Activated T-helper 1 cell treated with anti-CD3 and anti-CD28 coated beads, Interleukin-2, amount 50 U/mL, for 16 hours (primary cell): ENCODE data around the gene EXOC3L2.

Source experiments
- DNase-seq, 2 donors: peaks; one replicate each; pipeline ENCODE4 v3.0.0-alpha.2; 2020; ENCODE audit warnings: low read depth in 1 of 2, low spot score in 1 of 2

Gene EXOC3L2

GRCh38 chr19:45222724-45223123, 22.5 kb downstream of the EXOC3L2 start:
- no peak for DNase-seq

GRCh38 chr19:45218911-45219743, 26.1 kb downstream of the EXOC3L2 start:
- DNase-seq = no peak

- no peak for DNase-seq
These were observed 26.8 kb downstream of the EXOC3L2 start for GRCh38 chr19:45218426-45218825.

GRCh38 chr19:45217957-45218334, 27.3 kb downstream of the EXOC3L2 start:
- DNase-seq = no peak

- no peak for DNase-seq
These were observed 27.8 kb downstream of the EXOC3L2 start for GRCh38 chr19:45217193-45217956.

- no peak for DNase-seq
These were observed 28.5 kb downstream of the EXOC3L2 start for GRCh38 chr19:45216667-45217066.

- no peak for DNase-seq
These were observed 29.6 kb downstream of the EXOC3L2 start for GRCh38 chr19:45215391-45216191.

- DNase-seq = no peak
These were observed 32.2 kb downstream of the EXOC3L2 start for GRCh38 chr19:45213031-45213430.

- no peak for DNase-seq
These were observed 33.3 kb downstream of the EXOC3L2 start for GRCh38 chr19:45211751-45212381.

GRCh38 chr19:45206328-45206727, 38.9 kb downstream of the EXOC3L2 start:
- no peak for DNase-seq

GRCh38 chr19:45205810-45206209, 39.4 kb downstream of the EXOC3L2 start:
- DNase-seq = no peak

- DNase-seq = no peak
These were observed 42.6 kb downstream of the EXOC3L2 start for GRCh38 chr19:45202637-45203036.

GRCh38 chr19:45200568-45200967, 44.6 kb downstream of the EXOC3L2 start:
- no peak for DNase-seq

GRCh38 chr19:45195764-45196163, 49.4 kb downstream of the EXOC3L2 start:
- DNase-seq = no peak

- no peak for DNase-seq
These were observed 53.8 kb downstream of the EXOC3L2 start for GRCh38 chr19:45191375-45191774.

- DNase-seq = no peak
These were observed 55.2 kb downstream of the EXOC3L2 start for GRCh38 chr19:45189971-45190370.

GRCh38 chr19:45187421-45188100, 57.6 kb downstream of the EXOC3L2 start:
- no peak for DNase-seq

- no peak for DNase-seq
These were observed 58.5 kb downstream of the EXOC3L2 start for GRCh38 chr19:45186509-45187334.

- no peak for DNase-seq
These were observed 61.1 kb downstream of the EXOC3L2 start for GRCh38 chr19:45184115-45184514.

- no peak for DNase-seq
These were observed 62.4 kb downstream of the EXOC3L2 start for GRCh38 chr19:45182758-45183157.
